GM06990 (cell line): ENCODE measurements around the gene MBLAC1.
A peak's percentile ranks its signal among the peaks of the same experiment; 100 is the strongest.

Source experiments
- DNase-seq: peaks from one replicate; pipeline ENCODE4 v3.0.0-alpha.2; 2011; ENCODE audit not compliant: insufficient read length; ENCODE audit errors: extremely low read depth
- H3K27me3 ChIP-seq: replicated peaks from 2 replicates; pipeline ENCODE4 v1.6.0; 2011; ENCODE audit warnings: low read length; ENCODE audit not compliant: control insufficient read depth, insufficient read depth
- H3K36me3 ChIP-seq: 2 replicates; pipeline ENCODE4 v1.5.1; 2011; ENCODE audit warnings: low read length; ENCODE audit not compliant: control insufficient read depth, insufficient read depth
- H3K4me3 ChIP-seq: replicated peaks from 2 replicates; pipeline ENCODE4 v1.5.1; 2011; ENCODE audit warnings: low read depth, mild to moderate bottlenecking, control low read depth, low read length
- CTCF ChIP-seq: IDR thresholded peaks from 2 replicates; pipeline ENCODE4 v1.5.1; 2011; ENCODE audit warnings: low read length, control low read depth, mild to moderate bottlenecking, inconsistent platforms; ENCODE audit not compliant: insufficient read depth, poor library complexity, severe bottlenecking

MBLAC1 gene

DNA sequence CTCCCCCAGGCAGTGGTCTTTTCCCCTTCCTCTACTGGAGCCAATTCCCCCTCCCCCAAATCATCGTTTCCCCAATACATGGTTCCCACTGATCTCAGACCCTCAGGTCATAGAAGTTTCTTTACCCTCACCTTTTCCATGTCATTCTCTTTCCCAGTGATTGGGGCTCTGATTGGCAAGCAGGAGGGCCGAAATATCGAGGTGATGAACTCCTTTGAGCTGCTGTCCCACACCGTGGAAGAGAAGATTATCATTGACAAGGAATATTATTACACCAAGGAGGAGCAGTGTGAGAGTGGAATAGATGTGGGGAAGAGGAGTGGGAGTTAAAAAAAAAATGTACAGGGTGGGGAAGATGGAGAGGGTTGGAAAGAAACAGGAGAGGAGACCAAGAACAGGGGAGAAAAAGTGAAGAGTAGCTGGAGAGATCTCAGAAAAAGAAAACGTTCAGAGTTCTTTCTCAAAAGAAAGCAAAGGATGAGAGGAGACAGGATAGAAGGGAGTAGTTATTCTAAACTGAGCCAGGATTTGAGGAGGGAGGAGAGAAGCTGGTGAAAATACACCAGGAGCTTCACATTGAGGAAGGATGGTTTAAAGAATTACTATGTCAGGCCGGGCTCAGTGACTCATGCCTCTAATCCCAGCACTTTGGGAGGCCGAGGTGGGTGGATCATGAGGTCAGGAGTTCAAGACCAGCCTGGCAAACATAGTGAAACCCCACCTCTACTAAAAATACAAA lies 37.1 kb upstream of the MBLAC1 start:
- TF ChIP-seq CTCF = no peak
- Histone ChIP-seq H3K36me3 (peaks cover 37% of the 10 kb centered on the region), H3K4me3 (peak overlapping the region; percentile 87), H3K27me3 (no peaks in the 10 kb centered on the region)
- no peak for DNase-seq

- no peak for TF ChIP-seq CTCF
- no peak overlapping the region for H3K4me3 ChIP-seq
- no peak for DNase-seq
- no peaks in the 10 kb centered on the region for H3K27me3 ChIP-seq
- H3K36me3 ChIP-seq = peaks cover 44% of the 10 kb centered on the region
These were observed 36.0 kb upstream of the MBLAC1 start for GRCh38 chr7:100090527-100091410.

GRCh38 chr7:100091411-100092181 lies 35.2 kb upstream of the MBLAC1 start:
- DNase-seq = no peak
- no peak overlapping the region for H3K4me3 ChIP-seq
- no peaks in the 10 kb centered on the region for H3K27me3 ChIP-seq
- H3K36me3 ChIP-seq = peaks cover 49% of the 10 kb centered on the region
- no peak for TF ChIP-seq CTCF

- H3K36me3 ChIP-seq = peaks cover 59% of the 10 kb centered on the region
- no peak for TF ChIP-seq CTCF
- DNase-seq = no peak
- H3K4me3 ChIP-seq = no peak overlapping the region
- no peaks in the 10 kb centered on the region for H3K27me3 ChIP-seq
These were observed 33.7 kb upstream of the MBLAC1 start for GRCh38 chr7:100093054-100093453.

- DNase-seq = no peak
- no peaks in the 10 kb centered on the region for H3K27me3 ChIP-seq
- TF ChIP-seq CTCF = no peak
- H3K4me3 ChIP-seq = no peak overlapping the region
- peaks cover 64% of the 10 kb centered on the region for H3K36me3 ChIP-seq
These were observed 33.3 kb upstream of the MBLAC1 start for GRCh38 chr7:100093498-100093897.
